Panc1 (cell line): ENCODE results near the gene VPS35L.

Experiments
- CTCF ChIP-seq: fragments of 450-650 bp; IDR thresholded peaks from 2 replicates; pipeline ENCODE4 v1.5.1; 2017; ENCODE audit warnings: mild to moderate bottlenecking
- POLR2AphosphoS5 ChIP-seq: IDR thresholded peaks from 2 replicates; pipeline ENCODE4 v1.6.1; 2012; ENCODE audit warnings: mild to moderate bottlenecking, low read depth, low read length, moderate library complexity
- SIN3A ChIP-seq: IDR thresholded peaks from 2 replicates; pipeline ENCODE4 v1.6.1; 2012; ENCODE audit warnings: low read depth, mild to moderate bottlenecking, low read length, moderate library complexity, borderline replicate concordance; ENCODE audit not compliant: insufficient read depth
- TCF7L2 ChIP-seq: IDR thresholded peaks from 2 replicates; pipeline ENCODE4 v1.6.1; 2011; ENCODE audit warnings: mild to moderate bottlenecking, low read depth, low read length, inconsistent platforms
- TF ChIP-seq, protein P1 (sequence below), 2 experiments: IDR thresholded peaks; 2 replicates each; pipeline ENCODE4 v1.6.1; 2011 to 2012; ENCODE audit warnings: low read depth in 2 of 2, control low read depth in 1 of 2, low read length in 1 of 2, mild to moderate bottlenecking in 1 of 2, moderate library complexity in 1 of 2; ENCODE audit not compliant: insufficient read depth in 1 of 2

DNA sequence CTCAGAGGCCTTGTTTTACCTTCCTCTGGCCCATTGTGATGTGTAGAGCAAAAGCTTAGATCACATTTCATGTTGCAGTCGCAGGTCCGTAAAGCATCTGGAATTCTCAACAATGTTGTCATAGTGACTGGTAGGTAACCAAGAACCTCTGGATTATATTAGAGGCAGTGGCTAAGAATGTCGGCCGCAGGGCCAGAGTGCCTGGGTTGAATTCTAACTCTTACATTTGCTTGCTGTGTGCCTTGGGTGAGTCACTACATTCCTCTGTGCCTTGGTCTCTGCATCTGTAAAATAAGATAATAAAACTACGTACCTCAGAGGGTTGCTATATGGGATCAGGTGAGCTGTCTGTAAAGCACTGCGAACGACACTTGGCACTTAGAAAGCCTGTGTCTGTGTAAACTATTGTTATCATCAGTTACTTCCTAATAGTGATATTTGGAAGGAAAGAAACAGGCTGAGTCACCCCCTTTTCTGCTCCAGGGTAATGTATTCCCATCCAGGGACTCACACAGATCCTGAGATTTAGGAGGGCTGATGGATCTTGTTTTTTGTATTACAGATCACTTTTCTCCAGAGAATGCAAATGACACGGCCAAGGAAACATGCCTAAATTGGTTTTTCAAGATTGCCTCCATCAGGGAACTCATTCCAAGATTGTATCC, 52.2 kb downstream of the VPS35L start:
- TF ChIP-seq CTCF = no peak
- TF ChIP-seq POLR2AphosphoS5 = no peak
- TF ChIP-seq, protein P1, sequence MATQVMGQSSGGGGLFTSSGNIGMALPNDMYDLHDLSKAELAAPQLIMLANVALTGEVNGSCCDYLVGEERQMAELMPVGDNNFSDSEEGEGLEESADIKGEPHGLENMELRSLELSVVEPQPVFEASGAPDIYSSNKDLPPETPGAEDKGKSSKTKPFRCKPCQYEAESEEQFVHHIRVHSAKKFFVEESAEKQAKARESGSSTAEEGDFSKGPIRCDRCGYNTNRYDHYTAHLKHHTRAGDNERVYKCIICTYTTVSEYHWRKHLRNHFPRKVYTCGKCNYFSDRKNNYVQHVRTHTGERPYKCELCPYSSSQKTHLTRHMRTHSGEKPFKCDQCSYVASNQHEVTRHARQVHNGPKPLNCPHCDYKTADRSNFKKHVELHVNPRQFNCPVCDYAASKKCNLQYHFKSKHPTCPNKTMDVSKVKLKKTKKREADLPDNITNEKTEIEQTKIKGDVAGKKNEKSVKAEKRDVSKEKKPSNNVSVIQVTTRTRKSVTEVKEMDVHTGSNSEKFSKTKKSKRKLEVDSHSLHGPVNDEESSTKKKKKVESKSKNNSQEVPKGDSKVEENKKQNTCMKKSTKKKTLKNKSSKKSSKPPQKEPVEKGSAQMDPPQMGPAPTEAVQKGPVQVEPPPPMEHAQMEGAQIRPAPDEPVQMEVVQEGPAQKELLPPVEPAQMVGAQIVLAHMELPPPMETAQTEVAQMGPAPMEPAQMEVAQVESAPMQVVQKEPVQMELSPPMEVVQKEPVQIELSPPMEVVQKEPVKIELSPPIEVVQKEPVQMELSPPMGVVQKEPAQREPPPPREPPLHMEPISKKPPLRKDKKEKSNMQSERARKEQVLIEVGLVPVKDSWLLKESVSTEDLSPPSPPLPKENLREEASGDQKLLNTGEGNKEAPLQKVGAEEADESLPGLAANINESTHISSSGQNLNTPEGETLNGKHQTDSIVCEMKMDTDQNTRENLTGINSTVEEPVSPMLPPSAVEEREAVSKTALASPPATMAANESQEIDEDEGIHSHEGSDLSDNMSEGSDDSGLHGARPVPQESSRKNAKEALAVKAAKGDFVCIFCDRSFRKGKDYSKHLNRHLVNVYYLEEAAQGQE (IDR thresholded peaks at IDR 0.05; ENCODE audit: insufficient read depth in 1 of 2, low read depth in 2 of 2, low read length in 1 of 2) = no peak
- TF ChIP-seq SIN3A = no peak
- no peak for TF ChIP-seq TCF7L2
